Heart left ventricle (tissue), 13 donors: Measurements from ENCODE around the gene TMIGD2.

ENCODE experiments used
- CTCF ChIP-seq, 12 donors: fragments of 200-600 bp; sonication (generic) in 4 of 12; IDR thresholded peaks; one replicate each; pipeline versions ENCODE4 v1.5.0 to v1.8.0; 2018 to 2022; ENCODE audit warnings: antibody characterized with exemption in 12 of 12, mild to moderate bottlenecking in 5 of 12
- POLR2A ChIP-seq, 2 donors: fragments of 450-650 bp; IDR thresholded peaks; one replicate each; pipeline ENCODE4 v1.6.1; 2017; ENCODE audit warnings: antibody characterized with exemption in 2 of 2, mild to moderate bottlenecking in 2 of 2, moderate library complexity in 2 of 2
- donor health status: ischemic (EF 13 %, LVEDD 7.1; RV severe dilation, severe dysfunction).
- donor health status: DM: no; HTN: yes; CAD: no.
- donor health status: DM: no; HTN: no; CAD: no.
- donor health status: ischemic (EF 25% LVEDD 6.9; RV normal size, moderate dysfunction).
- donor health status: ischemic (EF 25% LVEDD 5.7; RV mildly dilated, moderate dysfunction).
- donor health status: ischemic (EF 35%, LVEDD 5.7; RV mildly dilated, moderate dysfunction).
- donor health status: nonischemic (EF 11% LVEDD 7.7; RV severe dilation, severe dysfunction).
- donor health status: DM: yes; HTN: yes; CAD: no.
- donor health status: PGD.
- donor health status: ischemic (EF 29% LVEDD 5.4; RV normal size, mild dysfunction).
- donor health status: nonischemic (EF 23%, LVEDD 6.1; RV moderate dilation, normal function).

DNA sequence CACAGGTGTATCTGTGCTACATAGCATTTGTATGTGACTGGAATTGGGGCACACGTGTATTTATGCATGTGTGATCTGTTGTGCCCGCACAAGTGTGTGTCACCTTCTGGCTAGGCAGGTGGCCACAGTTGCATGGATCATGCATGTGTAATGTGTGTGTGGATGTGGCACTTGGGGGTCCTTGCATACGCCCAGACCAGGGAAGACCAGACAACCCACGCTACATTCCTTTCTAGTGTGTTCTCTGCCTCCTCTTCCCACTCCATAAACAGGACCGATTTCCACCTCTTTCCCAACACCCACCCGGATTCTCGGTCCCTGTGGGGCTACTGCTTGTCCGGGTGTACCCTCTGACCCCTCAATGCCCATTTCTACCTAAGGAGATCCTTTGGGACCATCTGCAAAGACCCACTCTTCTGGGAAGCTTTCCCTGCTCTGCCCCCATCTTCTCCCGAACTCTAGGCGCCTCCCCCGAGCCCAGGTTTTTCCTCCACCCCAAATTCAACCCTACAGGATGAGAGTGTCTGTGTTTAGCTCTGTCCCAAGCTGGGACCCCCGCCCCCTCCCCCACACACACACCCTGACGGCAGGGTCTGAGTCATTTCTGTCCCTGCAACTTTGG lies 24.1 kb upstream of the TMIGD2 start:
- TF ChIP-seq CTCF (IDR thresholded peaks at IDR 0.05) (no peak), POLR2A (IDR thresholded peaks at IDR 0.05) (no peak)
